Right kidney (tissue), 1 donor: ENCODE measurements around the gene SEC11A.
"Not testable (repeated sequence)": the region's sequence is repeated elsewhere in the genome, so short reads cannot be mapped to it uniquely, and the experiment has no call there.

Source experiments
- DNase-seq: peaks from one replicate; pipeline ENCODE4 v3.0.0-alpha.2; 2016

The SEC11A gene

GRCh38 chr15:84689858-84690257 lies 26.1 kb downstream of the SEC11A start:
- DNase-seq = no peak

- not testable (repeated sequence) for DNase-seq
Measured at GRCh38 chr15:84686446-84686845, 29.5 kb downstream of the SEC11A start.

GRCh38 chr15:84685304-84685703 lies 30.6 kb downstream of the SEC11A start:
- no peak for DNase-seq

GRCh38 chr15:84684092-84684491 lies 31.8 kb downstream of the SEC11A start:
- DNase-seq = no peak

- no peak for DNase-seq
Measured at GRCh38 chr15:84681831-84682230, 34.1 kb downstream of the SEC11A start.

GRCh38 chr15:84671211-84671610 lies 44.7 kb downstream of the SEC11A start:
- no peak for DNase-seq

- DNase-seq = no peak
Measured at GRCh38 chr15:84669726-84670125, 46.2 kb downstream of the SEC11A start.

GRCh38 chr15:84668221-84668982 lies 47.5 kb downstream of the SEC11A start:
- no peak for DNase-seq

GRCh38 chr15:84666373-84666772 lies 49.6 kb downstream of the SEC11A start:
- no peak for DNase-seq

- no peak for DNase-seq
Measured at GRCh38 chr15:84661001-84661400, 54.9 kb downstream of the SEC11A start.

- no peak for DNase-seq
Measured at GRCh38 chr15:84659904-84660781, 55.8 kb downstream of the SEC11A start.

GRCh38 chr15:84658788-84659411 lies 57.0 kb downstream of the SEC11A start:
- DNase-seq = no peak

- peak; percentile 90 for DNase-seq
Measured at GRCh38 chr15:84658080-84658787, 57.7 kb downstream of the SEC11A start, which contains the start of gene NMB. Gene NMB (minus strand): TSS chr15:84658199. CDS start chr15:84658152, 47 bp downstream.

- no peak for DNase-seq
Measured at GRCh38 chr15:84657748-84658079, 58.2 kb downstream of the SEC11A start.

GRCh38 chr15:84656972-84657371 lies 59.0 kb downstream of the SEC11A start:
- no peak for DNase-seq

GRCh38 chr15:84654689-84655453 lies 61.1 kb downstream of the SEC11A start:
- DNase-seq = peak; percentile 58

GRCh38 chr15:84653910-84654688 lies 61.8 kb downstream of the SEC11A start, which contains the start of gene WDR73:
Gene WDR73 (minus strand): TSS chr15:84654283. CDS start chr15:84654274, 9 bp downstream.
- DNase-seq = peak; percentile 90

- DNase-seq = no peak
Measured at GRCh38 chr15:84653584-84653909, 62.4 kb downstream of the SEC11A start.

- no peak for DNase-seq
Measured at GRCh38 chr15:84649706-84650105, 66.2 kb downstream of the SEC11A start.

GRCh38 chr15:84648539-84648938 lies 67.4 kb downstream of the SEC11A start:
- DNase-seq = no peak

GRCh38 chr15:84647726-84648125 lies 68.2 kb downstream of the SEC11A start:
- no peak for DNase-seq
